Measurements from ENCODE around the gene RBMS3. TPM values are rescaled to one million over a fixed set of nuclear protein-coding genes. Genes with fewer than 3 reads are reported as not detected.

The RBMS3 gene
- total and polyA plus RNA-seq, 2 experiments from 2014 or later = 3.2 to 7.4 TPM

DNA sequence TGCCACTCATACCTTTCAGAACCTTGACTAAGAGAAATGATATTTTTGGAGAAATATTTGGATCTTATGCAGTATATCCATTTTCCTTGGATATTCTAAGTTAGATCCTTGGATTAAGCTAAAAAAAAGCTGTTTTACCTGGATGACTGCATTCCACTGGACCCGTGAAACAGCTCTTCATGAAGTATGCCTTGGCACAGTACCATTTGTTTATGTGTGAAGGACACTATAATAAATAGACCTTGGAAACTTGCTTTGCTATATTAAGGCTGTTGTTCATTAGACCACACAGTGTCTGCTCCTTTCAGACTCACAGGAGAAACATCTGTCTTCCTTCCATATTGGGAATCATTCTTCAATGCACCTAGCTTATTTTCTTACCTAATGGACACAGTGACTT, 674.5 kb downstream of the RBMS3 start:
- Mint-ChIP-seq H3K4me1 (no peaks in the 10 kb centered on the region), H3K36me3 (ENCODE audit: low read depth) (peaks cover 11% of the 10 kb centered on the region; the same call in 1 of the 3 replicates), H3K27me3 (ENCODE audit: insufficient read depth, low read depth, poor library complexity) (no peaks in the 10 kb centered on the region), H3K4me3 (no peak overlapping the region), H3K27ac (no peak overlapping the region), H3K9me3 (peaks cover 10% of the 10 kb centered on the region)
- H3K27ac ChIP-seq (ENCODE audit: low read depth) = no peak overlapping the region
- no peak overlapping the region for H3K4me2 ChIP-seq
- H3K9me2 ChIP-seq (ENCODE audit: insufficient read depth) = 0 out of 2 replicates have a peak, but pooled peaks cover 5% of the 10 kb centered on the region
- no peak for TF ChIP-seq EZH2 (IDR thresholded peaks at IDR 0.05; ENCODE audit: low read depth, unreplicated experiment)
- no peak for TF ChIP-seq EZH2phosphoT487 (IDR thresholded peaks at IDR 0.05; ENCODE audit: unreplicated experiment)
- no peak for TF ChIP-seq ZNF331 (CRISPR knock-in tag; IDR thresholded peaks at IDR 0.05; ENCODE audit: low read depth)
- TF ChIP-seq, protein P1, sequence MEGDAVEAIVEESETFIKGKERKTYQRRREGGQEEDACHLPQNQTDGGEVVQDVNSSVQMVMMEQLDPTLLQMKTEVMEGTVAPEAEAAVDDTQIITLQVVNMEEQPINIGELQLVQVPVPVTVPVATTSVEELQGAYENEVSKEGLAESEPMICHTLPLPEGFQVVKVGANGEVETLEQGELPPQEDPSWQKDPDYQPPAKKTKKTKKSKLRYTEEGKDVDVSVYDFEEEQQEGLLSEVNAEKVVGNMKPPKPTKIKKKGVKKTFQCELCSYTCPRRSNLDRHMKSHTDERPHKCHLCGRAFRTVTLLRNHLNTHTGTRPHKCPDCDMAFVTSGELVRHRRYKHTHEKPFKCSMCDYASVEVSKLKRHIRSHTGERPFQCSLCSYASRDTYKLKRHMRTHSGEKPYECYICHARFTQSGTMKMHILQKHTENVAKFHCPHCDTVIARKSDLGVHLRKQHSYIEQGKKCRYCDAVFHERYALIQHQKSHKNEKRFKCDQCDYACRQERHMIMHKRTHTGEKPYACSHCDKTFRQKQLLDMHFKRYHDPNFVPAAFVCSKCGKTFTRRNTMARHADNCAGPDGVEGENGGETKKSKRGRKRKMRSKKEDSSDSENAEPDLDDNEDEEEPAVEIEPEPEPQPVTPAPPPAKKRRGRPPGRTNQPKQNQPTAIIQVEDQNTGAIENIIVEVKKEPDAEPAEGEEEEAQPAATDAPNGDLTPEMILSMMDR (conservative IDR thresholded peaks at IDR 0.05; ENCODE audit: low read depth in 2 of 2) = no peak
- TF ChIP-seq, protein P2, sequence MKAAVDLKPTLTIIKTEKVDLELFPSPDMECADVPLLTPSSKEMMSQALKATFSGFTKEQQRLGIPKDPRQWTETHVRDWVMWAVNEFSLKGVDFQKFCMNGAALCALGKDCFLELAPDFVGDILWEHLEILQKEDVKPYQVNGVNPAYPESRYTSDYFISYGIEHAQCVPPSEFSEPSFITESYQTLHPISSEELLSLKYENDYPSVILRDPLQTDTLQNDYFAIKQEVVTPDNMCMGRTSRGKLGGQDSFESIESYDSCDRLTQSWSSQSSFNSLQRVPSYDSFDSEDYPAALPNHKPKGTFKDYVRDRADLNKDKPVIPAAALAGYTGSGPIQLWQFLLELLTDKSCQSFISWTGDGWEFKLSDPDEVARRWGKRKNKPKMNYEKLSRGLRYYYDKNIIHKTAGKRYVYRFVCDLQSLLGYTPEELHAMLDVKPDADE (IDR thresholded peaks at IDR 0.05) = no peak
- no peak for TF ChIP-seq ZNF114 (CRISPR knock-in tag; IDR thresholded peaks at IDR 0.05)
- no peak for TF ChIP-seq CREB1 (CRISPR knock-in tag; IDR thresholded peaks at IDR 0.05; ENCODE audit: low read depth)
- no peak for TF ChIP-seq STAT1 (IDR thresholded peaks at IDR 0.05; ENCODE audit: unreplicated experiment)
- TF ChIP-seq NANOG (IDR thresholded peaks at IDR 0.05; ENCODE audit: borderline replicate concordance) = no peak
- no peak for TF ChIP-seq JUNB (IDR thresholded peaks at IDR 0.05; ENCODE audit: unreplicated experiment)
- no peaks in the 10 kb centered on the region for H3F3A ChIP-seq (replicated peaks; ENCODE audit: low read depth)
- no peaks in the 10 kb centered on the region for H3K4me1 ChIP-seq (ENCODE audit: insufficient read depth)
- no peak overlapping the region for H3K4me3 ChIP-seq
- no peaks in the 10 kb centered on the region for H3K27me3 ChIP-seq (ENCODE audit: insufficient read depth)
- no peaks in the 10 kb centered on the region for H3K79me2 ChIP-seq (replicated peaks; ENCODE audit: insufficient read depth)
- H4K20me1 ChIP-seq (replicated peaks; ENCODE audit: insufficient read depth) = no peaks in the 10 kb centered on the region
- ATAC-seq (no peak), DNase-seq (ENCODE audit: low spot score) (no peak)
- no peak overlapping the region for H2AFZ ChIP-seq
- H3K36me3 ChIP-seq (ENCODE audit: insufficient read depth) = no peaks in the 10 kb centered on the region

DNA sequence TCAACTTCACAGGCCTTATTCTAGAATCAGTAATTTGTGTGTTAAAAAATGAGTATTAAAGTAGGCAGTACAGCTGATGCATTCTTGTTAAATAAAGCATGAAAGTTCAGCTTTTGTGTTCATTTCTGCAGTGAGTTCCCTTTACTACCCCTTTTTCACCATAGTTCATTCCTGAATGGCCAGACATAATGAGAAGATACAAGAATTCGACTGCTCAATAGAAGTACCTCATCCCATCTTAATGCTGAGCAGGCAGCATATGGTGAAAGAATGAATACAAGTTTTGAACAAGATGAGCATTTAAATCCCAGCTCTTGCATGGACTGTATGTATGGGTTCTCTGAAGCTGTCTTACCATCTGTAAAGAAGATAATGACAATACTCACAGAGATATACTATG, 677.9 kb downstream of the RBMS3 start:
- no peak overlapping the region for H3K4me3 Mint-ChIP-seq
- Histone ChIP-seq H3K27ac (ENCODE audit: low read depth) (no peak overlapping the region), H2AFZ (no peak overlapping the region), H3F3A (replicated peaks; ENCODE audit: low read depth) (no peaks in the 10 kb centered on the region), H3K79me2 (replicated peaks; ENCODE audit: insufficient read depth) (no peaks in the 10 kb centered on the region), H3K4me1 (ENCODE audit: insufficient read depth) (no peaks in the 10 kb centered on the region), H3K36me3 (ENCODE audit: insufficient read depth) (no peaks in the 10 kb centered on the region), H3K4me2 (no peak overlapping the region), H3K9me2 (ENCODE audit: insufficient read depth) (0 out of 2 replicates have a peak, but pooled peaks cover 14% of the 10 kb centered on the region), H3K4me3 (no peak overlapping the region), H4K20me1 (replicated peaks; ENCODE audit: insufficient read depth) (no peaks in the 10 kb centered on the region), H3K27me3 (ENCODE audit: insufficient read depth) (no peaks in the 10 kb centered on the region)
- peaks cover 19% of the 10 kb centered on the region for H3K36me3 Mint-ChIP-seq (ENCODE audit: low read depth)
- H3K4me1 Mint-ChIP-seq = peaks cover 2% of the 10 kb centered on the region; the same call in 1 of the 3 replicates
- ATAC-seq (no peak), DNase-seq (ENCODE audit: low spot score) (no peak)
- H3K9me3 Mint-ChIP-seq = peaks cover 19% of the 10 kb centered on the region
- no peak overlapping the region for H3K27ac Mint-ChIP-seq
- no peaks in the 10 kb centered on the region for H3K27me3 Mint-ChIP-seq (ENCODE audit: insufficient read depth, low read depth, poor library complexity)
- TF ChIP-seq, protein P3, sequence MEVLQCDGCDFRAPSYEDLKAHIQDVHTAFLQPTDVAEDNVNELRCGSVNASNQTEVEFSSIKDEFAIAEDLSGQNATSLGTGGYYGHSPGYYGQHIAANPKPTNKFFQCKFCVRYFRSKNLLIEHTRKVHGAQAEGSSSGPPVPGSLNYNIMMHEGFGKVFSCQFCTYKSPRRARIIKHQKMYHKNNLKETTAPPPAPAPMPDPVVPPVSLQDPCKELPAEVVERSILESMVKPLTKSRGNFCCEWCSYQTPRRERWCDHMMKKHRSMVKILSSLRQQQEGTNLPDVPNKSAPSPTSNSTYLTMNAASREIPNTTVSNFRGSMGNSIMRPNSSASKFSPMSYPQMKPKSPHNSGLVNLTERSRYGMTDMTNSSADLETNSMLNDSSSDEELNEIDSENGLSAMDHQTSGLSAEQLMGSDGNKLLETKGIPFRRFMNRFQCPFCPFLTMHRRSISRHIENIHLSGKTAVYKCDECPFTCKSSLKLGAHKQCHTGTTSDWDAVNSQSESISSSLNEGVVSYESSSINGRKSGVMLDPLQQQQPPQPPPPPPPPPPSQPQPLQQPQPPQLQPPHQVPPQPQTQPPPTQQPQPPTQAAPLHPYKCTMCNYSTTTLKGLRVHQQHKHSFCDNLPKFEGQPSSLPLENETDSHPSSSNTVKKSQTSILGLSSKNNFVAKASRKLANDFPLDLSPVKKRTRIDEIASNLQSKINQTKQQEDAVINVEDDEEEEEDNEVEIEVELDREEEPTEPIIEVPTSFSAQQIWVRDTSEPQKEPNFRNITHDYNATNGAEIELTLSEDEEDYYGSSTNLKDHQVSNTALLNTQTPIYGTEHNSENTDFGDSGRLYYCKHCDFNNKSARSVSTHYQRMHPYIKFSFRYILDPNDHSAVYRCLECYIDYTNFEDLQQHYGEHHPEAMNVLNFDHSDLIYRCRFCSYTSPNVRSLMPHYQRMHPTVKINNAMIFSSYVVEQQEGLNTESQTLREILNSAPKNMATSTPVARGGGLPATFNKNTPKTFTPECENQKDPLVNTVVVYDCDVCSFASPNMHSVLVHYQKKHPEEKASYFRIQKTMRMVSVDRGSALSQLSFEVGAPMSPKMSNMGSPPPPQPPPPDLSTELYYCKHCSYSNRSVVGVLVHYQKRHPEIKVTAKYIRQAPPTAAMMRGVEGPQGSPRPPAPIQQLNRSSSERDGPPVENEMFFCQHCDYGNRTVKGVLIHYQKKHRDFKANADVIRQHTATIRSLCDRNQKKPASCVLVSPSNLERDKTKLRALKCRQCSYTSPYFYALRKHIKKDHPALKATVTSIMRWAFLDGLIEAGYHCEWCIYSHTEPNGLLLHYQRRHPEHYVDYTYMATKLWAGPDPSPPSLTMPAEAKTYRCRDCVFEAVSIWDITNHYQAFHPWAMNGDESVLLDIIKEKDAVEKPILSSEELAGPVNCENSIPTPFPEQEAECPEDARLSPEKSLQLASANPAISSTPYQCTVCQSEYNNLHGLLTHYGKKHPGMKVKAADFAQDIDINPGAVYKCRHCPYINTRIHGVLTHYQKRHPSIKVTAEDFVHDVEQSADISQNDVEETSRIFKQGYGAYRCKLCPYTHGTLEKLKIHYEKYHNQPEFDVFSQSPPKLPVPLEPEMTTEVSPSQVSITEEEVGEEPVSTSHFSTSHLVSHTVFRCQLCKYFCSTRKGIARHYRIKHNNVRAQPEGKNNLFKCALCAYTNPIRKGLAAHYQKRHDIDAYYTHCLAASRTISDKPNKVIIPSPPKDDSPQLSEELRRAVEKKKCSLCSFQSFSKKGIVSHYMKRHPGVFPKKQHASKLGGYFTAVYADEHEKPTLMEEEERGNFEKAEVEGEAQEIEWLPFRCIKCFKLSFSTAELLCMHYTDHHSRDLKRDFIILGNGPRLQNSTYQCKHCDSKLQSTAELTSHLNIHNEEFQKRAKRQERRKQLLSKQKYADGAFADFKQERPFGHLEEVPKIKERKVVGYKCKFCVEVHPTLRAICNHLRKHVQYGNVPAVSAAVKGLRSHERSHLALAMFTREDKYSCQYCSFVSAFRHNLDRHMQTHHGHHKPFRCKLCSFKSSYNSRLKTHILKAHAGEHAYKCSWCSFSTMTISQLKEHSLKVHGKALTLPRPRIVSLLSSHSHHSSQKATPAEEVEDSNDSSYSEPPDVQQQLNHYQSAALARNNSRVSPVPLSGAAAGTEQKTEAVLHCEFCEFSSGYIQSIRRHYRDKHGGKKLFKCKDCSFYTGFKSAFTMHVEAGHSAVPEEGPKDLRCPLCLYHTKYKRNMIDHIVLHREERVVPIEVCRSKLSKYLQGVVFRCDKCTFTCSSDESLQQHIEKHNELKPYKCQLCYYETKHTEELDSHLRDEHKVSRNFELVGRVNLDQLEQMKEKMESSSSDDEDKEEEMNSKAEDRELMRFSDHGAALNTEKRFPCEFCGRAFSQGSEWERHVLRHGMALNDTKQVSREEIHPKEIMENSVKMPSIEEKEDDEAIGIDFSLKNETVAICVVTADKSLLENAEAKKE (CRISPR knock-in tag; IDR thresholded peaks at IDR 0.05) = no peak
- TF ChIP-seq NANOG (IDR thresholded peaks at IDR 0.05; ENCODE audit: borderline replicate concordance) (no peak), EZH2 (IDR thresholded peaks at IDR 0.05; ENCODE audit: low read depth, unreplicated experiment) (no peak), EZH2phosphoT487 (IDR thresholded peaks at IDR 0.05; ENCODE audit: unreplicated experiment) (no peak), STAT1 (IDR thresholded peaks at IDR 0.05; ENCODE audit: unreplicated experiment) (no peak), JUNB (IDR thresholded peaks at IDR 0.05; ENCODE audit: unreplicated experiment) (no peak), ZNF114 (CRISPR knock-in tag; IDR thresholded peaks at IDR 0.05) (no peak), ZNF331 (CRISPR knock-in tag; IDR thresholded peaks at IDR 0.05; ENCODE audit: low read depth) (no peak), POLR2AphosphoS5 (IDR thresholded peaks at IDR 0.05; ENCODE audit: low read depth) (no peak), CREB1 (CRISPR knock-in tag; IDR thresholded peaks at IDR 0.05; ENCODE audit: low read depth) (no peak)
